Activated CD8-positive, alpha-beta T cell treated with anti-CD3 and anti-CD28 coated beads for 36 hours (primary cell): Measurements from ENCODE around the gene RADIL. TPM values are rescaled to one million over a fixed set of nuclear protein-coding genes. Genes with fewer than 3 reads are reported as not detected.

Experiments
- ATAC-seq: fragments of 200-7000 bp; cut with Tn5 transposase; one replicate; pipeline ENCODE4 v1.10.0; 2021; ENCODE audit warnings: mild to moderate bottlenecking, moderate library complexity
- CTCF ChIA-PET: fragments of 350-600 bp; sonication (Branson Sonifier 250); formaldehyde crosslinking; loops from one replicate; lab custom pipeline; 2021; ENCODE audit warnings: antibody characterized with exemption; lab: Charles Lee
- POLR2A ChIA-PET: fragments of 350-600 bp; sonication (Branson Sonifier 250); formaldehyde crosslinking; loops from one replicate; lab custom pipeline; 2021; ENCODE audit warnings: antibody characterized with exemption; lab: Charles Lee
- DNase-seq: peaks from one replicate; pipeline ENCODE4 v3.0.0-alpha.2; 2020
- H3K27ac Mint-ChIP-seq: one replicate; pipeline ENCODE4 v1.8.0; 2021; ENCODE audit warnings: mild to moderate bottlenecking, mixed read lengths
- H3K27me3 Mint-ChIP-seq: one replicate; pipeline ENCODE4 v1.8.0; 2021; ENCODE audit warnings: mixed read lengths
- H3K36me3 Mint-ChIP-seq: one replicate; pipeline ENCODE4 v1.8.0; 2021; ENCODE audit warnings: low read depth, mixed read lengths
- H3K4me1 Mint-ChIP-seq: one replicate; pipeline ENCODE4 v1.8.0; 2021; ENCODE audit warnings: low read depth, mixed read lengths
- H3K4me3 Mint-ChIP-seq: one replicate; pipeline ENCODE4 v1.8.0; 2021; ENCODE audit warnings: mild to moderate bottlenecking, moderate library complexity, mixed read lengths
- H3K9me3 Mint-ChIP-seq: one replicate; pipeline ENCODE4 v1.8.0; 2021; ENCODE audit warnings: mixed read lengths
- intact Hi-C: fragments of 100-400 bp; cut with micrococcal nuclease; formaldehyde crosslinking; loops from one replicate; pipeline ENCODE4 v1.10.0; 2022
- total RNA-seq, 2 experiments: library from RNA; stranded (reverse); gene quantifications; one replicate each; pipeline ENCODE4 v1.2.3, GENCODE V29; 2021
- TF ChIP-seq, protein P1 (sequence below): fragments of 200-600 bp; IDR thresholded peaks from one replicate; pipeline ENCODE4 v1.8.0; 2022; ENCODE audit warnings: antibody characterized with exemption, mild to moderate bottlenecking

Gene RADIL
- total RNA-seq, 2 experiments from 2014 or later: 0.65 to 0.77 TPM

GRCh38 chr7:4772306-4772705 lies 111.2 kb downstream of the RADIL start:
- Mint-ChIP-seq H3K4me1 (peaks cover 31% of the 10 kb centered on the region), H3K36me3 (peaks cover 12% of the 10 kb centered on the region), H3K9me3 (no peaks in the 10 kb centered on the region), H3K27me3 (no peaks in the 10 kb centered on the region), H3K4me3 (no peak overlapping the region), H3K27ac (no peak overlapping the region)
- POLR2A ChIA-PET: no interaction called here
- ATAC-seq (no peak), DNase-seq (no peak)
- TF ChIP-seq, protein P1, sequence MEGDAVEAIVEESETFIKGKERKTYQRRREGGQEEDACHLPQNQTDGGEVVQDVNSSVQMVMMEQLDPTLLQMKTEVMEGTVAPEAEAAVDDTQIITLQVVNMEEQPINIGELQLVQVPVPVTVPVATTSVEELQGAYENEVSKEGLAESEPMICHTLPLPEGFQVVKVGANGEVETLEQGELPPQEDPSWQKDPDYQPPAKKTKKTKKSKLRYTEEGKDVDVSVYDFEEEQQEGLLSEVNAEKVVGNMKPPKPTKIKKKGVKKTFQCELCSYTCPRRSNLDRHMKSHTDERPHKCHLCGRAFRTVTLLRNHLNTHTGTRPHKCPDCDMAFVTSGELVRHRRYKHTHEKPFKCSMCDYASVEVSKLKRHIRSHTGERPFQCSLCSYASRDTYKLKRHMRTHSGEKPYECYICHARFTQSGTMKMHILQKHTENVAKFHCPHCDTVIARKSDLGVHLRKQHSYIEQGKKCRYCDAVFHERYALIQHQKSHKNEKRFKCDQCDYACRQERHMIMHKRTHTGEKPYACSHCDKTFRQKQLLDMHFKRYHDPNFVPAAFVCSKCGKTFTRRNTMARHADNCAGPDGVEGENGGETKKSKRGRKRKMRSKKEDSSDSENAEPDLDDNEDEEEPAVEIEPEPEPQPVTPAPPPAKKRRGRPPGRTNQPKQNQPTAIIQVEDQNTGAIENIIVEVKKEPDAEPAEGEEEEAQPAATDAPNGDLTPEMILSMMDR: no peak
- intact Hi-C loops: no loop called here
- CTCF ChIA-PET: no interaction called here

GRCh38 chr7:4771737-4772136 lies 111.8 kb downstream of the RADIL start:
- TF ChIP-seq, protein P1: no peak
- CTCF ChIA-PET: no interaction called here
- POLR2A ChIA-PET: no interaction called here
- Mint-ChIP-seq H3K4me3 (no peak overlapping the region), H3K27ac (no peak overlapping the region), H3K27me3 (no peaks in the 10 kb centered on the region), H3K4me1 (peaks cover 27% of the 10 kb centered on the region), H3K36me3 (peaks cover 8% of the 10 kb centered on the region), H3K9me3 (no peaks in the 10 kb centered on the region)
- DNase-seq (no peak), ATAC-seq (no peak)
- intact Hi-C loops: no loop called here

GRCh38 chr7:4770886-4771285 lies 112.6 kb downstream of the RADIL start:
- DNase-seq: no peak
- POLR2A ChIA-PET: interaction anchor here (1.3 kb wide), 1 partner anchor 129 kb away, joined by 3 read pairs; no protein-coding TSS in a partner anchor
- CTCF ChIA-PET: no interaction called here
- Mint-ChIP-seq H3K4me1 (peaks cover 21% of the 10 kb centered on the region), H3K27ac (no peak overlapping the region), H3K36me3 (peaks cover 5% of the 10 kb centered on the region), H3K9me3 (no peaks in the 10 kb centered on the region), H3K4me3 (no peak overlapping the region), H3K27me3 (no peaks in the 10 kb centered on the region)
- no peak for ATAC-seq
- TF ChIP-seq, protein P1: no peak
- intact Hi-C loops: no loop called here

GRCh38 chr7:4769761-4770160 lies 113.8 kb downstream of the RADIL start:
- DNase-seq (no peak), ATAC-seq (no peak)
- POLR2A ChIA-PET: no interaction called here
- CTCF ChIA-PET: interaction anchor here (0.7 kb wide), 1 partner anchor 17 kb away, joined by 4 read pairs; no protein-coding TSS in a partner anchor
- peak overlapping the region; percentile 49 for H3K27ac Mint-ChIP-seq
- no peaks in the 10 kb centered on the region for H3K27me3 Mint-ChIP-seq
- peaks cover 13% of the 10 kb centered on the region for H3K4me1 Mint-ChIP-seq
- H3K9me3 Mint-ChIP-seq: no peaks in the 10 kb centered on the region
- intact Hi-C loops: no loop called here
- no peak overlapping the region for H3K4me3 Mint-ChIP-seq
- TF ChIP-seq, protein P1: no peak
- peaks cover 1% of the 10 kb centered on the region for H3K36me3 Mint-ChIP-seq

- DNase-seq: no peak
- CTCF ChIA-PET: no interaction called here
- intact Hi-C loops: no loop called here
- Mint-ChIP-seq H3K27ac (no peak overlapping the region), H3K9me3 (no peaks in the 10 kb centered on the region), H3K27me3 (no peaks in the 10 kb centered on the region), H3K4me3 (no peak overlapping the region), H3K4me1 (peaks cover 5% of the 10 kb centered on the region), H3K36me3 (peaks cover 1% of the 10 kb centered on the region)
- POLR2A ChIA-PET: interaction anchor here (1.5 kb wide), 1 partner anchor 11 kb away, joined by 4 read pairs; no protein-coding TSS in a partner anchor
- ATAC-seq: no peak
- TF ChIP-seq, protein P1: no peak
Measured at GRCh38 chr7:4768597-4769569, 114.6 kb downstream of the RADIL start.
